LNCaP clone FGC (cell line): ENCODE measurements around the gene COPA.

Source experiments
- DNase-seq: peaks from one replicate; pipeline ENCODE4 v3.0.0-alpha.2; 2011; ENCODE audit warnings: low read depth
- H3K4me3 ChIP-seq: 2 replicates; pipeline ENCODE4 v1.5.1; 2011; ENCODE audit warnings: mild to moderate bottlenecking, low read depth, low read length, control low read depth
- TF ChIP-seq, protein P1 (sequence below): IDR thresholded peaks from 2 replicates; pipeline ENCODE4 v1.5.1; 2012; ENCODE audit warnings: mild to moderate bottlenecking; ENCODE audit not compliant: control insufficient read depth, insufficient read depth; ENCODE audit errors: extremely low read depth

COPA gene

DNA sequence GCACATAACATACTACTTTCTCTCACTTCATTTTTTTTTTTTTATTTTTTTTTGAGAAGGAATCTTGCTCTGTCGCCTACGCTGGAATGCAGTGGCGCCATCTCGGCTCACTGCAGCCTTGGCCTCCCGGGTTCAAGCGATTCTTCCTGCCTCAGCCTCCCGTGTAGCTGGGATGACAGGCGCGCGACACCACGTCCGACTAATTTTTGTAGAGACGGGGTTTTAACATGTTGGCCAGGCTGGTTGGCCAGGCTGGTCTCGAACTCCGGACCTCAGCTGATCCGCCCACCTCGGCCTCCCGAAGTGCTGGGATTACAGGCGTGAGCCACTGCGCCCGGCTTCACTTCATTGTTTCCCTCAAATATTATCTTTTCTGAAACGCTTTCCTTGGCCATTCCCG lies 57.5 kb downstream of the COPA start:
- TF ChIP-seq, protein P1, sequence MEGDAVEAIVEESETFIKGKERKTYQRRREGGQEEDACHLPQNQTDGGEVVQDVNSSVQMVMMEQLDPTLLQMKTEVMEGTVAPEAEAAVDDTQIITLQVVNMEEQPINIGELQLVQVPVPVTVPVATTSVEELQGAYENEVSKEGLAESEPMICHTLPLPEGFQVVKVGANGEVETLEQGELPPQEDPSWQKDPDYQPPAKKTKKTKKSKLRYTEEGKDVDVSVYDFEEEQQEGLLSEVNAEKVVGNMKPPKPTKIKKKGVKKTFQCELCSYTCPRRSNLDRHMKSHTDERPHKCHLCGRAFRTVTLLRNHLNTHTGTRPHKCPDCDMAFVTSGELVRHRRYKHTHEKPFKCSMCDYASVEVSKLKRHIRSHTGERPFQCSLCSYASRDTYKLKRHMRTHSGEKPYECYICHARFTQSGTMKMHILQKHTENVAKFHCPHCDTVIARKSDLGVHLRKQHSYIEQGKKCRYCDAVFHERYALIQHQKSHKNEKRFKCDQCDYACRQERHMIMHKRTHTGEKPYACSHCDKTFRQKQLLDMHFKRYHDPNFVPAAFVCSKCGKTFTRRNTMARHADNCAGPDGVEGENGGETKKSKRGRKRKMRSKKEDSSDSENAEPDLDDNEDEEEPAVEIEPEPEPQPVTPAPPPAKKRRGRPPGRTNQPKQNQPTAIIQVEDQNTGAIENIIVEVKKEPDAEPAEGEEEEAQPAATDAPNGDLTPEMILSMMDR = no peak
- H3K4me3 ChIP-seq = peak overlapping the region; percentile 88
- DNase-seq = no peak

DNA sequence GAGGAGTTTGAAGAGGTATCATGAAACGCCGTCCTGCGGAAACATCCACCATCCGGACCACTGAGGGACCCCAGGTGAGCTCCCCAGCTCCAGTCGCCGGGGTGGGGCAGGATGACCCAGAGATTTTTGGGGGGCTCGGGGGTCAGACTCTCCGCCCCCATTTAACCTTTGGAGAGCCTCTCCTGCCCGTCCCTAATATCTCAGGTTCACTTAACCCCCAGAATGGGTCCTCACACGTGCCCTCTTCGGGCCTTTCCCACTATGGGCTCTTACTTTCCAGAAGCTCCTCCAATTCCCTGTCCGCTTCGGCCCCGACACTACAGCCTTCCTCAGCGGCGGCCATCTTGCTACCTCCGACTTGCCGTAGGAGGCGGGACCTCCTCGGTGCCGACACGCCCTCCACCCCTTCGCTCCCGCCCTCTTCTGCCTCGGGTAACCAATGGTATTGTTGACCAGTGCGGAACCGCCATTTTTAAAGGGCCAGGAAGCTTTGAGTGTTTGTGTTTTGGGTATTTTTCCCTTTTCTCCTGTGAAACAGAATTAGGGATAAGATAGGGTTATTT lies 58.2 kb downstream of the COPA start, which contains the start of gene PEX19:
TSS of gene PEX19 (minus strand) at position 352 of the 563 bp plus-strand sequence. CDS start at position 343, 9 bp downstream.
- TF ChIP-seq, protein P1 = no peak
- peak; percentile 78 for DNase-seq
- H3K4me3 ChIP-seq = peak within 1 kb of the TSS; percentile 88

DNA sequence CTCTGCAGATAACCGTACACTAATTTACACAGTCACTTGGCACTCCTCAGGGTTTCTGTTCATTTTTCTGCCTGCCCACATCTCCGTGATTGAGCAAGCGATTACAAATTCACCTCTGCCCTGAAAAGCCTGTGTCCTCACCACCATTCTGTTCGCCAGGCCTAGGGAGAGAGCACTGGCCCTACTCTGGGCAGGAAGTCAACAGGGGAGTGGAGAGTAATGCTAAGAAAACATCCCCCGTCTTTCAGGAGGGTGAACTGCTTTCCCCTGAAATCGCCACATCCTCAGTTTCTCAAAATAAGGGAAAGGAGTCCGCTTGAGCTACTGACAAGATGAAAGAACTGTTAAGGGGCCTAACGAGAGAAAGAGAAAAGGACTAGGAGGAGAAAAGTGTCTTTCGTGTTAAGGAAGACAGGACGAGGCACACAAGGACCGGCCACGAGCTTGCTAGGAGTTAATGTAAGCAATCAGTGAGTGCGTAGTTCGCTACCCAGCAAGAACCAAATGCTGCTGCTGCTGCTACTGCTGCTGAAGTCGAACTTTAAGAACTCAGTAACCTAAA lies 58.7 kb downstream of the COPA start:
- TF ChIP-seq, protein P1 = no peak
- peak overlapping the region; percentile 88 for H3K4me3 ChIP-seq
- DNase-seq = no peak

DNA sequence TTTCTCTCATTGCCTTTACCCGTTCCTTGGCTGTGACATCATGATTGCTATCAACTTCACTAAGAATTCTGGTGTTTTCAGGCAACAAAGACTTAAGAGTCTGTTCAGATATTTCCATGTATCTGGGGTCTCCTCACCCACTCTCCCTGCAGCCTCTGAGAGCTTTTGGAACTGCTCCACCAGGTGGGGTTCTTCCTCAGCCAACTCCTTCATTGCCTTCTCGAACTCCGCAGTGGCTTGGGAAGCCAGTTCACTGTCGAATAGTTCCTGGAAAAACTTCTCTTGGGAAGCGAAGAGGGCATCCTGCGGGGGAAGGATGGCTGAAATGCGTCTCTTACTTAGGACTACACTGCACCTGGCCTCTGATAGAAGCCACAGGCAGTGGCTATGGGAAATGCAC lies 60.2 kb downstream of the COPA start:
- DNase-seq = no peak
- no peak overlapping the region for H3K4me3 ChIP-seq
- TF ChIP-seq, protein P1 = no peak

DNA sequence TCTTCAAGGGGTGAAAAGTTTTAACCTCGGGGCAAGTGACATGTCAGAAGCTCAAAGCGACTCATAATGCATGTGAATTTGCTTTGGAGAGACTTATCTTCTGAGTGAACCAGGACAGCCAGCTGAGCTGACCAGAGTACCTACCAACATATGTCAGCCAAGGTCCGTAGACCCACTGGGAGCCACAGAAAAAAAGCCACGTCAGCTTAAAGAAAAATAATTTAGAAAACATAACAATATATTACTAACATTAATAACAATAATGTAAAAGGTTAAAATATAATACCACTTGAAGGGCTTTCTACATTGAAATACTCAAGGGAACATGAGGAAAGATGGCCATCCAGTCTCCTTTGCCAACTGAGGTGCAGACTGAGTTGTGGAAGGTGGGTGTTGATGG lies 65.1 kb downstream of the COPA start:
- H3K4me3 ChIP-seq = no peak overlapping the region
- no peak for DNase-seq
- TF ChIP-seq, protein P1 = no peak

DNA sequence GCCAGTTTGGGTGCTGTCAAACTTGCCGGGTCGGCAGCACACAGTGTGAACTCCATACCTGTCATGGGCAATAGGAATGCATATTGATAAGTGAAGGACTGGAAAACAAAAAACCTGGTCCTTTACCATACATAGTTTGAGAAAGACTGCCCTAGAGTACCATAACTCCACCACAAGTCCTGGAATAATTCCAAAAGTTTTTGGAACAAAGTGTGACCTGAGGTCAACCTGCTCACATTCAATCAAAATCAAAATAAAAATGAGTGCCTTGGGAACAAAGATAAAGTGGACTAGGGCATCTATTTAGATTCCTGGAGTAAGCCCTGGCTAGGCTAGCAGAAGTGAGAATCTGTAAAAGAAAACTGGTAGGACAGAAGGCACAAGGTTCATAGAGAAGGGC lies 65.7 kb downstream of the COPA start:
- TF ChIP-seq, protein P1 = no peak
- no peak for DNase-seq
- H3K4me3 ChIP-seq = no peak overlapping the region

DNA sequence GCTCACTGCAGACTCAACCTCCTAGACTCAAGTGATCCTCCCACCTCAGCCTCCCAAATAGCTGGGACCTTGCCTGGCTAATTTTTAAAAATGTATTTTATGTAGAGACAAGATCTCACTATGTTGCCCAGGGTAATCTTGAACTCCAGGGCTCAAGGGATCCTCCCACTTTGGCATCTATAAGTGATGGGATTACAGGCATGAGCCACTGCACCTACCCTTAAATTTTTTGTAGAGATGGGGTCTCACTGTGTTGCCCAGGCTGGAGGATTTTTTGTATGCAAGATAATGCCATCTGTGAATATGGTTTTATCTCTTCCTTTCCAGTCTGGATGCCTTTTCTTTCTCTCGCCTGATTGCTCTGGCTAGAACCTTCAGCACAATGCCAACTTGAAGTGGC lies 72.0 kb downstream of the COPA start:
- TF ChIP-seq, protein P1 = no peak
- no peak for DNase-seq

More for the DNA sequence above, 72.0 kb downstream of the COPA start:
- H3K4me3 ChIP-seq = no peak overlapping the region
